Activated gamma-delta T cell (primary cell): ENCODE data around the gene EVI5L.
A peak's percentile ranks its signal among the peaks of the same experiment; 100 is the strongest.
"Not testable (repeated sequence)": the region's sequence is repeated elsewhere in the genome, so short reads cannot be mapped to it uniquely, and the experiment has no call there.

Experiments
- DNase-seq: peaks from one replicate; lab custom pipeline; 2025; lab: John Stamatoyannopoulos, UW

EVI5L gene

GRCh38 chr19:7846155-7846646 lies 16.2 kb downstream of the EVI5L start:
- DNase-seq: no peak

- DNase-seq: no peak
These were observed 17.6 kb downstream of the EVI5L start for GRCh38 chr19:7847664-7848063.

- DNase-seq: no peak
These were observed 18.9 kb downstream of the EVI5L start for GRCh38 chr19:7848779-7849457.

- no peak for DNase-seq
These were observed 19.6 kb downstream of the EVI5L start for GRCh38 chr19:7849631-7849999.

GRCh38 chr19:7850000-7850813 lies 20.2 kb downstream of the EVI5L start:
- DNase-seq: no peak

GRCh38 chr19:7850945-7851622 lies 21.1 kb downstream of the EVI5L start:
- no peak for DNase-seq

- DNase-seq: no peak
These were observed 21.8 kb downstream of the EVI5L start for GRCh38 chr19:7851623-7852500.

GRCh38 chr19:7852851-7853769 lies 23.1 kb downstream of the EVI5L start:
- DNase-seq: peak; percentile 32

GRCh38 chr19:7853770-7854128 lies 23.7 kb downstream of the EVI5L start:
- no peak for DNase-seq

GRCh38 chr19:7855426-7856108 lies 25.5 kb downstream of the EVI5L start:
- DNase-seq: no peak

- DNase-seq: no peak
These were observed 26.1 kb downstream of the EVI5L start for GRCh38 chr19:7856109-7856591.

GRCh38 chr19:7856679-7857663 lies 27.0 kb downstream of the EVI5L start:
- DNase-seq: no peak

- no peak for DNase-seq
These were observed 27.7 kb downstream of the EVI5L start for GRCh38 chr19:7857727-7858108.

- no peak for DNase-seq
These were observed 28.2 kb downstream of the EVI5L start for GRCh38 chr19:7858109-7858770.

GRCh38 chr19:7859087-7859486 lies 29.1 kb downstream of the EVI5L start:
- not testable (repeated sequence) for DNase-seq

- DNase-seq: no peak
These were observed 30.1 kb downstream of the EVI5L start for GRCh38 chr19:7859831-7860713.
